Renal cortical epithelial cell (primary cell): ENCODE results near the gene APOLD1. TPM values are rescaled to one million over a fixed set of nuclear protein-coding genes. Genes with fewer than 3 reads are reported as not detected.

ENCODE experiments used
- DNase-seq: peaks from one replicate; pipeline ENCODE4 v3.0.0-alpha.2; 2011; ENCODE audit warnings: low read depth
- total RNA-seq: library from RNA; depleted of rRNA; stranded (reverse); fragments of >200 nt; gene quantifications from 2 replicates; pipeline ENCODE4 v1.2.3, GENCODE V29; 2014

Gene APOLD1
- total RNA-seq, 1 donor from 2014 or later: 1.5 TPM

DNA sequence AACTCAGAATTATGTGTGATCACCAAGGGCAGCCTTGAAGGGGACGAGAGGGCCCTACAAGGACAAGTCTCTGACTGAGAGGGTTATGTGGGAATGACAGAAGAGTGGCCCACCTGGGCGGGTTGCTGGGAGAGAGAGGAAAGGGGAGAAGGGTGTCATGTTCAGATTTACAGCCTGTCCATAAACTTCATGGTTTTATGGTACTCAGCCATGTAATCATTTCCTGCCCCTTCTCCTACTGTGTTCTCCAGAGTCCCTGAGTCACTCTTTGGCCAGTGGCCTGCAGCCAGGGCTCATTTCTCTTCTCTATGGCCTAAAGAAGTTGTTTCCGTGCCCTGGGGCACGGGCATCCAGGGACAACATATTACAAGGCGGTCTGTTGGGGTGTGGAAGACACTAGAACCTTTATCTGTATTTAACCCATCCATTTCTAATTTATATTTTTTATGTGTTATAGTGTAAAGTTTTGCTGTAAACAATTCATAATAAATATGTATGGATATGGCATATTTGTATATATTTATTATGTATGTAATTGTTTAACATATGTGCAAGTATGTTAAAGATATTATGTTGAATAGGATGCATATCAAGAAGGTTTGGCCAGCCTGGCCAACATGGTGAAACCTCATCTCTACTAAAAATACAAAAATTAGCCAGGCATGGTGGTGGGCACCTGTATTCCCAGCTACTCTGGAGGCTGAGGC, 54.6 kb downstream of the APOLD1 start:
- peak; percentile 88 for DNase-seq

DNA sequence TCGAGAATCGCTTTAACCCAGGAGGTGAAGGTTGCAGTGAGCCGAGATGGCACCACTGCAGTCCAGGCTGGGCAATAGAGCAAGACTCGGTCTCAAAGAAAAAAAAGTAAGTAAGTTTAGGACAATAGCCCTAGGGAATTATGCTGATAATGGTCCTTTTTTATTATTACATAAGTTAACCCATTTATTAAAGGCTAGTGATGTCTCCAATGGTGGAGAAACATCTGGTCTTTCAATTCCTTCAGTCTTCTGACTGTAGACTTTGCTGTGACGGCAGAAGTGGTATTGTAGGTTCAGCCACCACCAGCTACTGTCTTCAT, 55.1 kb downstream of the APOLD1 start:
- DNase-seq: no peak

Other genes with a start within 250 kb of the APOLD1 start
- 22.4 and 24.7 TPM in 2 replicates for gene DUSP16, start 222.8 kb upstream of the APOLD1 start, total RNA-seq
- gene CREBL2, start 173.8 kb upstream of the APOLD1 start, total RNA-seq: 24.5 and 39.4 TPM in 2 replicates
- 0.15 TPM in 1 of 2 replicates, not detected in the other for gene GPR19, start 89.5 kb upstream of the APOLD1 start, total RNA-seq
- gene CDKN1B, start 68.3 kb upstream of the APOLD1 start, total RNA-seq: 22.7 and 24.5 TPM in 2 replicates
- 102 and 135 TPM in 2 replicates for gene DDX47, start 27.7 kb downstream of the APOLD1 start, total RNA-seq
- 55.9 and 101 TPM in 2 replicates for gene GPRC5A, start 105.9 kb downstream of the APOLD1 start, total RNA-seq
- not detected in 2 replicates for gene GPRC5D, start 166.5 kb downstream of the APOLD1 start, total RNA-seq
- gene HEBP1, start 214.6 kb downstream of the APOLD1 start, total RNA-seq: 5.9 and 30.0 TPM in 2 replicates